Tibial nerve (tissue), 4 donors: ENCODE data around the gene ANXA9.

Experiments
- CTCF ChIP-seq, 5 experiments: fragments of 200-600 bp in 3 of 5; fragments of 450-650 bp in 2 of 5; sonication (generic) in 3 of 5; IDR thresholded peaks; one replicate each; pipeline ENCODE4 v1.5.1; 2016 to 2019; ENCODE audit warnings: antibody characterized with exemption in 5 of 5, mild to moderate bottlenecking in 3 of 5, moderate library complexity in 2 of 5
- EP300 ChIP-seq, 2 donors: sonication (generic); formaldehyde crosslinking; IDR thresholded peaks; one replicate each; pipeline ENCODE4 v1.6.1; 2017; ENCODE audit warnings: antibody characterized with exemption in 2 of 2, mild to moderate bottlenecking in 1 of 2
- POLR2A ChIP-seq, 2 donors: fragments of 450-650 bp; IDR thresholded peaks; one replicate each; pipeline ENCODE4 v1.6.1; 2017; ENCODE audit warnings: antibody characterized with exemption in 2 of 2, mild to moderate bottlenecking in 2 of 2, moderate library complexity in 2 of 2

GRCh38 chr1:150971583-150972416 is 10.3 kb upstream of the ANXA9 start:
- TF ChIP-seq POLR2A (IDR thresholded peaks at IDR 0.05) (no peak), CTCF (IDR thresholded peaks at IDR 0.05) (no peak), EP300 (IDR thresholded peaks at IDR 0.05) (no peak)
